ENCODE data around the gene MAPK7. TPM values are rescaled to one million over a fixed set of nuclear protein-coding genes. Genes with fewer than 3 reads are reported as not detected.

MAPK7 gene
- total RNA-seq, 6 experiments from 2014 or later: 5.7 to 9.2 (median 6.7) TPM

- H3K36me3 ChIP-seq: peaks cover 0 to 14% (median 5%) of the 10 kb centered on the region in 4 donors
- H3K9me3 ChIP-seq: no peaks in the 10 kb centered on the region
- 25% methylated on average over 2 of the region's 2 CpGs for WGBS (ENCODE audit: insufficient coverage, low coverage, low lambda C conversion rate, missing lambda C conversion rate)
- peaks cover 0 to 15% (median 7%) of the 10 kb centered on the region in 4 donors for H3K4me1 ChIP-seq
- no peak for ATAC-seq
- peak in 1 of 3 donors; percentile 22 for DNase-seq
- intact Hi-C loops (cut with DNase I): no loop called here
- peak overlapping the region; percentile 86 to 94 (median 92) for H3K27ac ChIP-seq
- peak overlapping the region; percentile 65 to 86 (median 85) for H3K4me3 ChIP-seq
- TF ChIP-seq CTCF (IDR thresholded peaks at IDR 0.05) (no peak), POLR2A (IDR thresholded peaks at IDR 0.05) (no peak)
- no peaks in the 10 kb centered on the region for H3K27me3 ChIP-seq
These were observed 1.5 kb upstream of the MAPK7 start for GRCh38 chr17:19376811-19377210.

GRCh38 chr17:19377602-19378415, 489 bp upstream of the MAPK7 start:
- TF ChIP-seq CTCF (IDR thresholded peaks at IDR 0.05) (peak in 2 of 4 donors; percentile 7 to 22), POLR2A (IDR thresholded peaks at IDR 0.05) (peak; percentile 78)
- DNase-seq (peak; percentile 99 to 100 (median 99)), ATAC-seq (peak; percentile 91 to 97 (median 94))
- H3K27ac ChIP-seq: peak overlapping the region; percentile 86 to 94 (median 92)
- H3K9me3 ChIP-seq: no peaks in the 10 kb centered on the region
- peaks cover 0 to 15% (median 7%) of the 10 kb centered on the region in 4 donors for H3K4me1 ChIP-seq
- H3K4me3 ChIP-seq: peak overlapping the region; percentile 65 to 86 (median 85)
- intact Hi-C loops (cut with DNase I): no loop called here
- peaks cover 0 to 15% (median 6%) of the 10 kb centered on the region in 4 donors for H3K36me3 ChIP-seq
- H3K27me3 ChIP-seq: no peaks in the 10 kb centered on the region
- 0% methylated on average over 13 of the region's 67 CpGs for WGBS (ENCODE audit: insufficient coverage, low coverage, low lambda C conversion rate, missing lambda C conversion rate)

- Histone ChIP-seq H3K36me3 (peaks cover 0 to 24% (median 6%) of the 10 kb centered on the region in 4 donors), H3K27me3 (no peaks in the 10 kb centered on the region), H3K9me3 (no peaks in the 10 kb centered on the region), H3K27ac (no peak overlapping the region), H3K4me3 (peak overlapping the region in 2 of 3 donors; percentile 65 to 85), H3K4me1 (peaks cover 0 to 15% (median 7%) of the 10 kb centered on the region in 4 donors)
- intact Hi-C loops (cut with DNase I): no loop called here
- ATAC-seq (no peak), DNase-seq (peak in 1 of 3 donors; percentile 38)
- TF ChIP-seq CTCF (IDR thresholded peaks at IDR 0.05) (no peak), POLR2A (IDR thresholded peaks at IDR 0.05) (no peak)
- WGBS (ENCODE audit: insufficient coverage, low coverage, low lambda C conversion rate, missing lambda C conversion rate): 68% methylated on average over 4 of the region's 13 CpGs
These were observed 1.2 kb downstream of the MAPK7 start for GRCh38 chr17:19379361-19380065.

GRCh38 chr17:19380481-19381301, 2.4 kb downstream of the MAPK7 start:
- TF ChIP-seq POLR2A (IDR thresholded peaks at IDR 0.05): no peak
- TF ChIP-seq CTCF (IDR thresholded peaks at IDR 0.05): no peak
- H3K4me1 ChIP-seq: peaks cover 0 to 18% (median 7%) of the 10 kb centered on the region in 4 donors

More at GRCh38 chr17:19380481-19381301, 2.4 kb downstream of the MAPK7 start:
- 72% methylated on average over 4 of the region's 29 CpGs for WGBS (ENCODE audit: insufficient coverage, low coverage, low lambda C conversion rate, missing lambda C conversion rate)
- Histone ChIP-seq H3K4me3 (no peak overlapping the region), H3K27ac (no peak overlapping the region), H3K36me3 (peaks cover 0 to 24% (median 6%) of the 10 kb centered on the region in 4 donors), H3K9me3 (no peaks in the 10 kb centered on the region), H3K27me3 (no peaks in the 10 kb centered on the region)
- peak in 2 of 3 donors; percentile 18 to 45 for DNase-seq
- intact Hi-C loops (cut with DNase I): no loop called here
- no peak for ATAC-seq
